Lower leg skin (tissue), 4 donors: ENCODE data around the gene B4GALT3. TPM values are rescaled to one million over a fixed set of nuclear protein-coding genes. Genes with fewer than 3 reads are reported as not detected.

Experiments
- DNase-seq, 2 donors: peaks; one replicate each; pipeline ENCODE4 v3.0.0-alpha.2; 2019; ENCODE audit warnings: low spot score in 2 of 2
- H3K4me3 ChIP-seq: fragments of 200-600 bp; sonication (generic); 2 replicates; pipeline ENCODE4 v1.5.1; 2017; ENCODE audit warnings: mild to moderate bottlenecking, low read depth; ENCODE audit not compliant: poor library complexity, severe bottlenecking
- CTCF ChIP-seq, 3 donors: fragments of 450-650 bp; IDR thresholded peaks; one replicate each; pipeline ENCODE4 v1.5.1; 2016; ENCODE audit warnings: antibody characterized with exemption in 3 of 3, mild to moderate bottlenecking in 3 of 3, moderate library complexity in 2 of 3
- POLR2A ChIP-seq, 2 donors: fragments of 450-650 bp; IDR thresholded peaks; one replicate each; pipeline ENCODE4 v1.6.1; 2016 to 2017; ENCODE audit warnings: antibody characterized with exemption in 2 of 2, mild to moderate bottlenecking in 1 of 2, moderate library complexity in 1 of 2
- WGBS, 2 donors: methylation state at CpG; one replicate each; pipeline ENCODE4 v1.1.5; 2018; 5-methylcytosine and 5-hydroxymethylcytosine counted together
- intact Hi-C: fragments of 100-400 bp; cut with DNase I; formaldehyde crosslinking; loops from one replicate; pipeline ENCODE4 v1.15.0; 2023; ENCODE audit warnings: low total_unique reads
- microRNA-seq, 2 donors: library from miRNA; unstranded; fragments of <30 nt; microRNA quantifications; one replicate each; pipeline ENCODE4, GENCODE V29; 2016; ENCODE audit warnings: borderline replicate concordance in 2 of 2, borderline number of aligned reads in 1 of 2
- total RNA-seq, 4 donors: library from RNA; depleted of rRNA; stranded (reverse); fragments of >200 nt; gene quantifications; one replicate each; pipeline ENCODE4 v1.1.0, GENCODE V29; 2016

The B4GALT3 gene
- total RNA-seq, 4 donors from 2014 or later = 40.9 to 49.9 (median 44.0) TPM

- no peak overlapping the region for H3K4me3 ChIP-seq
- DNase-seq = no peak
- TF ChIP-seq POLR2A (IDR thresholded peaks at IDR 0.05) = no peak
- TF ChIP-seq CTCF (IDR thresholded peaks at IDR 0.05) = no peak
- intact Hi-C loops = no loop called here
- 83 to 85% methylated on average over 6 of the region's 6 CpGs for WGBS, 2 donors
Observed at GRCh38 chr1:161122967-161123366, 54.3 kb downstream of the B4GALT3 start.

- no peak overlapping the region for H3K4me3 ChIP-seq
- intact Hi-C loops = no loop called here
- WGBS, 2 donors = 60 to 72% methylated on average over 4 of the region's 4 CpGs
- DNase-seq = no peak
- TF ChIP-seq POLR2A (IDR thresholded peaks at IDR 0.05) (no peak), CTCF (IDR thresholded peaks at IDR 0.05) (no peak)
Observed at GRCh38 chr1:161121834-161122233, 55.5 kb downstream of the B4GALT3 start.

Small RNAs within 50 kb of the gene (microRNA-seq; reads per million reads assigned to microRNA genes)
- gene MIR5187 = 1.4 to 2.3 reads per million in 2 donors

Other genes with a start within 250 kb of the B4GALT3 start
- gene ITLN2, start 222.7 kb downstream of the B4GALT3 start, total RNA-seq = 1 to 10 TPM in 2 of 4 donors, not detected in 2; 1.0 to 1.2 TPM
- gene F11R, start 156.4 kb downstream of the B4GALT3 start, total RNA-seq = 100 to 1,000 TPM in 2 of 4 donors, 10 to 100 TPM in 2; 68.4 to 125 (median 97.5) TPM
- 100 to 1,000 TPM in 3 of 4 donors, 10 to 100 TPM in 1; 94.9 to 136 (median 107) TPM for gene TSTD1, start 138.5 kb downstream of the B4GALT3 start, total RNA-seq
- 10 to 100 TPM; 35.3 to 59.4 (median 43.3) TPM for gene USF1, start 131.5 kb downstream of the B4GALT3 start, total RNA-seq
- 10 to 100 TPM in 2 of 4 donors, 1 to 10 TPM in 2; 8.5 to 14.8 (median 9.9) TPM for gene ARHGAP30, start 107.6 kb downstream of the B4GALT3 start, total RNA-seq
- 100 to 1,000 TPM; 176 to 239 (median 208) TPM for gene NECTIN4, start 87.9 kb downstream of the B4GALT3 start, total RNA-seq
- 1 to 10 TPM in 2 of 4 donors, under 1 TPM in 2; 0.42 to 4.2 (median 1.9) TPM for gene KLHDC9, start 79.1 kb downstream of the B4GALT3 start, total RNA-seq
- gene PFDN2, start 59.5 kb downstream of the B4GALT3 start, total RNA-seq = 10 to 100 TPM; 19.3 to 24.7 (median 22.4) TPM
- gene NIT1, start 59.4 kb downstream of the B4GALT3 start, total RNA-seq = 10 to 100 TPM; 26.6 to 35.8 (median 30.2) TPM
- 10 to 100 TPM; 26.6 to 38.2 (median 29.6) TPM for gene DEDD, start 44.8 kb downstream of the B4GALT3 start, total RNA-seq
- gene UFC1, start 23.5 kb downstream of the B4GALT3 start, total RNA-seq = 100 to 1,000 TPM in 1 of 4 donors, 10 to 100 TPM in 3; 42.0 to 100 (median 82.5) TPM
- 10 to 100 TPM; 13.7 to 28.8 (median 25.3) TPM for gene USP21, start 18.0 kb downstream of the B4GALT3 start, total RNA-seq
- gene PPOX, start 11.1 kb downstream of the B4GALT3 start, total RNA-seq = 10 to 100 TPM; 16.7 to 46.5 (median 24.8) TPM
- gene ADAMTS4, start 21.5 kb upstream of the B4GALT3 start, total RNA-seq = 10 to 100 TPM in 1 of 4 donors, 1 to 10 TPM in 2, under 1 TPM in 1; 0.20 to 15.3 (median 4.2) TPM
- 100 to 1,000 TPM in 3 of 4 donors, 10 to 100 TPM in 1; 88.7 to 127 (median 106) TPM for gene NDUFS2, start 24.9 kb upstream of the B4GALT3 start, total RNA-seq
- 10 to 100 TPM in 2 of 4 donors, 1 to 10 TPM in 2; 5.0 to 31.9 (median 17.9) TPM for gene FCER1G, start 37.8 kb upstream of the B4GALT3 start, total RNA-seq
- gene APOA2, start 46.1 kb upstream of the B4GALT3 start, total RNA-seq = not detected
- gene TOMM40L, start 48.6 kb upstream of the B4GALT3 start, total RNA-seq = 10 to 100 TPM in 1 of 4 donors, 1 to 10 TPM in 3; 3.8 to 11.9 (median 7.7) TPM
- 1 to 10 TPM in 1 of 4 donors, not detected in 3; 2.1 TPM for gene NR1I3, start 60.7 kb upstream of the B4GALT3 start, total RNA-seq
- gene PCP4L1, start 81.2 kb upstream of the B4GALT3 start, total RNA-seq = 1 to 10 TPM in 3 of 4 donors, under 1 TPM in 1; 0.80 to 9.1 (median 4.6) TPM
- 1 to 10 TPM in 3 of 4 donors, under 1 TPM in 1; 0.84 to 8.7 (median 4.5) TPM for gene MPZ, start 132.5 kb upstream of the B4GALT3 start, total RNA-seq
- 100 to 1,000 TPM in 1 of 4 donors, 10 to 100 TPM in 3; 20.6 to 107 (median 52.2) TPM for gene SDHC, start 136.9 kb upstream of the B4GALT3 start, total RNA-seq
- gene CFAP126, start 190.4 kb upstream of the B4GALT3 start, total RNA-seq = not detected